Caco-2 (cell line): ENCODE measurements around the gene TTC9B. TPM values are rescaled to one million over a fixed set of nuclear protein-coding genes. Genes with fewer than 3 reads are reported as not detected.

Experiments
- BruUV-seq: library from RNA; stranded (reverse); fragments of 400-500 nt; replicated peaks from 2 replicates; lab custom pipeline; 2021; lab: Mats Ljungman, UMichigan
- CTCF ChIA-PET: fragments of 300-600 bp; sonication (Branson Sonifier 250); formaldehyde crosslinking; loops from one replicate; lab custom pipeline; 2022; ENCODE audit warnings: antibody characterized with exemption; lab: Charles Lee
- POLR2A ChIA-PET: fragments of 300-600 bp; sonication (Branson Sonifier 250); formaldehyde crosslinking; loops from one replicate; lab custom pipeline; 2022; ENCODE audit warnings: antibody characterized with exemption; lab: Charles Lee
- DNase-seq, 2 experiments: peaks; one replicate each; pipeline versions ENCODE4 v3.0.0 to v3.0.0-alpha.2; 2020 to 2022
- H3K27me3 ChIP-seq: replicated peaks from 2 replicates; pipeline ENCODE4 v1.6.0; 2011; ENCODE audit warnings: low read length; ENCODE audit not compliant: control insufficient read depth, insufficient read depth
- H3K36me3 ChIP-seq: 2 replicates; pipeline ENCODE4 v1.5.1; 2011; ENCODE audit warnings: low read length; ENCODE audit not compliant: control insufficient read depth, insufficient read depth
- H3K4me1 ChIP-seq: fragments of 250-450 bp; sonication (Bioruptor Pico); 2 replicates; pipeline ENCODE4 v1.5.1; 2020; ENCODE audit warnings: mild to moderate bottlenecking
- H3K4me3 ChIP-seq: 2 replicates; pipeline ENCODE4 v1.5.1; 2011; ENCODE audit warnings: low read depth, mild to moderate bottlenecking, control low read depth, low read length
- H3K9me3 ChIP-seq: fragments of 250-450 bp; sonication (Bioruptor Pico); 2 replicates; pipeline ENCODE4 v1.5.1; 2020; ENCODE audit warnings: mild to moderate bottlenecking, moderate library complexity
- H3K27ac Mint-ChIP-seq: one replicate; pipeline ENCODE4 v1.8.0; 2022; ENCODE audit warnings: mixed read lengths; ENCODE audit not compliant: unreplicated experiment
- H3K27me3 Mint-ChIP-seq: one replicate; pipeline ENCODE4 v1.8.0; 2022; ENCODE audit warnings: mixed read lengths; ENCODE audit not compliant: insufficient read depth, unreplicated experiment
- H3K36me3 Mint-ChIP-seq: one replicate; pipeline ENCODE4 v1.8.0; 2022; ENCODE audit warnings: mild to moderate bottlenecking, mixed read lengths; ENCODE audit not compliant: insufficient read depth, unreplicated experiment
- H3K4me1 Mint-ChIP-seq: one replicate; pipeline ENCODE4 v1.8.0; 2022; ENCODE audit warnings: low read depth, mixed read lengths; ENCODE audit not compliant: unreplicated experiment
- H3K4me3 Mint-ChIP-seq: one replicate; pipeline ENCODE4 v1.8.0; 2022; ENCODE audit warnings: mild to moderate bottlenecking, moderate library complexity, mixed read lengths; ENCODE audit not compliant: unreplicated experiment
- H3K9me3 Mint-ChIP-seq: one replicate; pipeline ENCODE4 v1.8.0; 2022; ENCODE audit warnings: mixed read lengths; ENCODE audit not compliant: unreplicated experiment
- CTCF ChIP-seq, 2 experiments: fragments of 200-600 bp in 1 of 2; IDR thresholded peaks; 1 replicate in 1 of 2; 2 replicates in 1 of 2; pipeline versions ENCODE4 v1.5.1 to v1.8.0; 2011 to 2022; ENCODE audit warnings: antibody characterized with exemption in 1 of 2, control low read depth in 1 of 2, inconsistent platforms in 1 of 2, low read depth in 1 of 2, low read length in 1 of 2, mild to moderate bottlenecking in 1 of 2, moderate library complexity in 1 of 2; ENCODE audit not compliant: insufficient read depth in 1 of 2, severe bottlenecking in 1 of 2, unreplicated experiment in 1 of 2
- intact Hi-C: fragments of 100-400 bp; cut with micrococcal nuclease; formaldehyde crosslinking; loops from one replicate; pipeline ENCODE4 v1.10.0; 2022; ENCODE audit not compliant: unreplicated experiment
- total RNA-seq: library from RNA; stranded (reverse); gene quantifications from 2 replicates; pipeline ENCODE4 v1.2.3, GENCODE V29; 2022

TTC9B gene
- total RNA-seq, 1 experiment from 2014 or later = not detected

GRCh38 chr19:40261631-40262030 lies 43.4 kb upstream of the TTC9B start:
- Mint-ChIP-seq H3K27me3 (no peaks in the 10 kb centered on the region), H3K4me3 (no peak overlapping the region), H3K27ac (no peak overlapping the region), H3K4me1 (no peaks in the 10 kb centered on the region), H3K9me3 (no peaks in the 10 kb centered on the region), H3K36me3 (peaks cover 34% of the 10 kb centered on the region)
- Histone ChIP-seq H3K27me3 (no peaks in the 10 kb centered on the region), H3K36me3 (peaks cover 6% of the 10 kb centered on the region), H3K9me3 (no peaks in the 10 kb centered on the region), H3K4me1 (no peaks in the 10 kb centered on the region), H3K4me3 (no peak overlapping the region)
- POLR2A ChIA-PET = no interaction called here
- CTCF ChIA-PET = no interaction called here
- no peak for TF ChIP-seq CTCF (IDR thresholded peaks at IDR 0.05; ENCODE audit: insufficient read depth in 1 of 2, low read depth in 1 of 2, low read length in 1 of 2, severe bottlenecking in 1 of 2, unreplicated experiment in 1 of 2)
- no TSS peak for BruUV-seq
- DNase-seq = no peak
- intact Hi-C loops = no loop called here

GRCh38 chr19:40257096-40257517 lies 38.9 kb upstream of the TTC9B start:
- no TSS peak for BruUV-seq
- H3K9me3 Mint-ChIP-seq = no peaks in the 10 kb centered on the region
- no peak for DNase-seq
- no peaks in the 10 kb centered on the region for H3K27me3 ChIP-seq
- TF ChIP-seq CTCF (IDR thresholded peaks at IDR 0.05; ENCODE audit: insufficient read depth in 1 of 2, low read depth in 1 of 2, low read length in 1 of 2, severe bottlenecking in 1 of 2, unreplicated experiment in 1 of 2) = no peak
- peaks cover 12% of the 10 kb centered on the region for H3K4me1 ChIP-seq
- no peak overlapping the region for H3K4me3 ChIP-seq
- H3K9me3 ChIP-seq = no peaks in the 10 kb centered on the region
- H3K27me3 Mint-ChIP-seq = no peaks in the 10 kb centered on the region
- CTCF ChIA-PET = no interaction called here
- H3K4me3 Mint-ChIP-seq = no peak overlapping the region
- intact Hi-C loops = no loop called here
- H3K36me3 ChIP-seq = no peaks in the 10 kb centered on the region; the same call in 1 of the 2 replicates
- H3K4me1 Mint-ChIP-seq = peaks cover 12% of the 10 kb centered on the region
- peaks cover 29% of the 10 kb centered on the region for H3K36me3 Mint-ChIP-seq
- no peak overlapping the region for H3K27ac Mint-ChIP-seq
- POLR2A ChIA-PET = no interaction called here

GRCh38 chr19:40256512-40256911 lies 38.3 kb upstream of the TTC9B start:
- Histone ChIP-seq H3K36me3 (no peaks in the 10 kb centered on the region; the same call in 1 of the 2 replicates), H3K4me1 (peaks cover 13% of the 10 kb centered on the region), H3K9me3 (no peaks in the 10 kb centered on the region), H3K4me3 (no peak overlapping the region), H3K27me3 (no peaks in the 10 kb centered on the region)
- Mint-ChIP-seq H3K4me3 (no peak overlapping the region), H3K36me3 (peaks cover 29% of the 10 kb centered on the region), H3K9me3 (no peaks in the 10 kb centered on the region), H3K27me3 (no peaks in the 10 kb centered on the region), H3K4me1 (peaks cover 12% of the 10 kb centered on the region), H3K27ac (no peak overlapping the region)
- BruUV-seq = no TSS peak
- ChIA-PET POLR2A (no interaction called here), CTCF (interaction anchor here (0.6 kb wide), 1 partner anchor 92 kb away, joined by 6 read pairs; the partner anchor contains the start of genes C19orf47 and PLD3)
- no peak for TF ChIP-seq CTCF (IDR thresholded peaks at IDR 0.05; ENCODE audit: insufficient read depth in 1 of 2, low read depth in 1 of 2, low read length in 1 of 2, severe bottlenecking in 1 of 2, unreplicated experiment in 1 of 2)
- intact Hi-C loops = no loop called here
- DNase-seq = no peak
